ENCODE measurements around the gene ELOVL1. TPM values are rescaled to one million over a fixed set of nuclear protein-coding genes. Genes with fewer than 3 reads are reported as not detected.

Gene ELOVL1
- polyA plus RNA-seq, 1 donor (not counting 4 experiments of a cell fraction or from before 2014, with no cell fraction given): 283 TPM

- DNase-seq (ENCODE audit: low read depth, low spot score) (no peak), FAIRE-seq (no peak)
- H3K27me3 ChIP-seq (ENCODE audit: control insufficient read depth, extremely low read depth, insufficient read depth, low read length): no peaks in the 10 kb centered on the region
- H3K9ac ChIP-seq (ENCODE audit: control insufficient read depth, extremely low read depth, insufficient read depth, low read length): no peak overlapping the region
- no peak overlapping the region for H2AFZ ChIP-seq (ENCODE audit: control insufficient read depth, low read length)
- H4K20me1 ChIP-seq (ENCODE audit: control insufficient read depth, extremely low read depth, insufficient read depth, low read length): no peaks in the 10 kb centered on the region
- dilution Hi-C loops (cut with MboI; ENCODE audit: extremely low pct_ligation_motif_present, low sequenced_read_pairs): no loop called here
- TF ChIP-seq EZH2 (IDR thresholded peaks at IDR 0.05; ENCODE audit: low read length): no peak
- no peak for TF ChIP-seq CTCF (optimal IDR thresholded peaks at IDR 0.05 in 1 of 3, IDR thresholded peaks at IDR 0.05 in 1 of 3, conservative IDR thresholded peaks at IDR 0.05 in 1 of 3; ENCODE audit: extremely low read depth in 1 of 3, insufficient read depth in 2 of 3, low read length in 3 of 3)
- H3K4me1 ChIP-seq (ENCODE audit: control insufficient read depth, extremely low read depth, insufficient read depth, low read length): peaks cover 5% of the 10 kb centered on the region
- peaks cover 21% of the 10 kb centered on the region for H3K79me2 ChIP-seq (ENCODE audit: control insufficient read depth, insufficient read depth, low read length)
- no peak overlapping the region for H3K4me3 ChIP-seq (ENCODE audit: control insufficient read depth in 2 of 3, extremely low read depth in 1 of 3, insufficient read depth in 2 of 3, low read depth in 1 of 3, low read length in 3 of 3)
- peaks cover 2% of the 10 kb centered on the region for H3K9me1 ChIP-seq (ENCODE audit: control insufficient read depth, extremely low read depth, insufficient read depth, low read length)
- H3K9me3 ChIP-seq (ENCODE audit: control insufficient read depth, low read depth, low read length): no peaks in the 10 kb centered on the region
- no peak overlapping the region for H3K4me2 ChIP-seq (ENCODE audit: control insufficient read depth, extremely low read depth, insufficient read depth, low read depth, low read length)
- peaks cover 2 to 6% of the 10 kb centered on the region in 2 experiments for H3K36me3 ChIP-seq (ENCODE audit: control insufficient read depth in 2 of 2, extremely low read depth in 1 of 2, insufficient read depth in 2 of 2, low read length in 2 of 2)
- H3K27ac ChIP-seq (ENCODE audit: control insufficient read depth, insufficient read depth, low read length): no peak overlapping the region
Observed at GRCh38 chr1:43395523-43395922, 27.7 kb upstream of the ELOVL1 start.

- Histone ChIP-seq H3K4me3 (ENCODE audit: control insufficient read depth in 2 of 3, extremely low read depth in 1 of 3, insufficient read depth in 2 of 3, low read depth in 1 of 3, low read length in 3 of 3) (no peak overlapping the region), H4K20me1 (ENCODE audit: control insufficient read depth, extremely low read depth, insufficient read depth, low read length) (no peaks in the 10 kb centered on the region), H3K9ac (ENCODE audit: control insufficient read depth, extremely low read depth, insufficient read depth, low read length) (no peak overlapping the region), H2AFZ (ENCODE audit: control insufficient read depth, low read length) (no peak overlapping the region), H3K27ac (ENCODE audit: control insufficient read depth, insufficient read depth, low read length) (no peak overlapping the region), H3K4me2 (ENCODE audit: control insufficient read depth, extremely low read depth, insufficient read depth, low read depth, low read length) (no peak overlapping the region), H3K36me3 (ENCODE audit: control insufficient read depth in 2 of 2, extremely low read depth in 1 of 2, insufficient read depth in 2 of 2, low read length in 2 of 2) (peaks cover 2 to 6% of the 10 kb centered on the region in 2 experiments), H3K4me1 (ENCODE audit: control insufficient read depth, extremely low read depth, insufficient read depth, low read length) (peaks cover 16% of the 10 kb centered on the region), H3K27me3 (ENCODE audit: control insufficient read depth, extremely low read depth, insufficient read depth, low read length) (no peaks in the 10 kb centered on the region), H3K79me2 (ENCODE audit: control insufficient read depth, insufficient read depth, low read length) (peaks cover 45% of the 10 kb centered on the region), H3K9me3 (ENCODE audit: control insufficient read depth, low read depth, low read length) (no peaks in the 10 kb centered on the region), H3K9me1 (ENCODE audit: control insufficient read depth, extremely low read depth, insufficient read depth, low read length) (peaks cover 2% of the 10 kb centered on the region)
- dilution Hi-C loops (cut with MboI; ENCODE audit: extremely low pct_ligation_motif_present, low sequenced_read_pairs): no loop called here
- FAIRE-seq (no peak), DNase-seq (ENCODE audit: low read depth, low spot score) (no peak)
- TF ChIP-seq EZH2 (IDR thresholded peaks at IDR 0.05; ENCODE audit: low read length): no peak
- no peak for TF ChIP-seq CTCF (optimal IDR thresholded peaks at IDR 0.05 in 1 of 3, IDR thresholded peaks at IDR 0.05 in 1 of 3, conservative IDR thresholded peaks at IDR 0.05 in 1 of 3; ENCODE audit: extremely low read depth in 1 of 3, insufficient read depth in 2 of 3, low read length in 3 of 3)
Observed at GRCh38 chr1:43392702-43393101, 24.9 kb upstream of the ELOVL1 start.

All from keratinocyte (primary cell).